ENCODE measurements around the gene ALOX5.

- TF ChIP-seq NFIC (IDR thresholded peaks at IDR 0.05; ENCODE audit: borderline replicate concordance) (no peak), JUND (IDR thresholded peaks at IDR 0.05) (no peak), SIN3A (IDR thresholded peaks at IDR 0.05; ENCODE audit: borderline replicate concordance, low read depth, low read length) (no peak), TCF12 (IDR thresholded peaks at IDR 0.05) (no peak), CTCF (IDR thresholded peaks at IDR 0.05) (no peak), POLR2AphosphoS5 (IDR thresholded peaks at IDR 0.05; ENCODE audit: low read depth, low read length) (no peak), RFX5 (IDR thresholded peaks at IDR 0.05; ENCODE audit: low read length) (no peak), EP300 (IDR thresholded peaks at IDR 0.05; ENCODE audit: borderline replicate concordance in 1 of 2, low read depth in 1 of 2, low read length in 1 of 2) (no peak), MAX (IDR thresholded peaks at IDR 0.05; ENCODE audit: low read depth) (no peak), SMC3 (IDR thresholded peaks at IDR 0.05; ENCODE audit: low read depth, low read length) (no peak), USF2 (IDR thresholded peaks at IDR 0.05; ENCODE audit: borderline replicate concordance, low read depth, low read length) (no peak)
Measured at GRCh38 chr10:45410807-45411606, 37.0 kb downstream of the ALOX5 start.

All from SK-N-SH (cell line).